Erythroblast (primary cell): ENCODE measurements around the gene ZEB1.

Experiments
- GATA1 ChIP-seq: IDR thresholded peaks from 2 replicates; pipeline ENCODE4 v1.6.1; 2011; ENCODE audit warnings: low read depth, mild to moderate bottlenecking, control low read depth, low read length, moderate library complexity
- POLR2A ChIP-seq: IDR thresholded peaks from 2 replicates; pipeline ENCODE4 v1.6.1; 2011; ENCODE audit warnings: mild to moderate bottlenecking, low read length

DNA sequence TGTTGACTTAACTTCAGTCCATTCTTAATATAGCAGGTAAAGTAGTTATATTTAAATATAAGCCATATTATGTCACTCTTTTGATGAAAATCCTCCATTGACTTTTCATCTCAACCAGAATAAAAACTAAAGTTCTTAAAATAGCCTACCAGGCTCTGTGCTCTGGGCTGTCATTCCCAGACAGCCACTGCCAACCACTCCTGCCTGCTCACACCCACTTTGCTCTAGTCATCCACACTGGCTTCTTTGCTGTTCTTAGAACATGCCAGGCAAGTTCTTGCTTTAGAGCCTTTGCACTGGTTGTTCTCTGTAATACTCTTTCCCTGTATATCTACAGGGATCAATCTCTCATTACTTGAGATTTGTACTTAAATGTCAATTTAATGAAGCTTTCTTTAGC is 80.6 kb downstream of the ZEB1 start:
- TF ChIP-seq POLR2A (no peak), GATA1 (no peak)
